Activated T-cell treated with anti-CD3 and anti-CD28 coated beads, Interleukin-2, amount 50 U/mL, for 1 hour (primary cell): ENCODE measurements around the gene GSG1.
"Not testable (repeated sequence)": the region's sequence is repeated elsewhere in the genome, so short reads cannot be mapped to it uniquely, and the experiment has no call there.

Source experiments
- DNase-seq: peaks from one replicate; pipeline ENCODE4 v3.0.0-alpha.2; 2020

The GSG1 gene

DNA sequence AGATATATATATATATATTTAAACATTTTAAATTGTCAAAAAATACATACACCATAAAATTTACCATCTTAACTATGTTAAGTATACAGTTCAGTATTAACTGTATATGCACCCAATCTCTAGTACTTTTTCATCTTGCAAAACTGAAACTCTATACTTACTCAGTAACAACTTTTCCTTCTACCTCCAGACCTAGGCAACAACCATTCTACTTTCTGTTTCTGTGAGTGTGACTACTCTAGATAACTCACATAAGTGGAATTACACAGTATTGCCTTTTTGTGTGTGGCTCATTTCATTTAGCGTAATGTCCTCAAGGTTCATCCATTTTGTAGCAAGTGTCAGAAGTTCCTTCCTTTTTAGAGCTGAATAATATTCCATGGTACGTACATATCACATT is 51.0 kb downstream of the GSG1 start:
- no peak for DNase-seq

DNA sequence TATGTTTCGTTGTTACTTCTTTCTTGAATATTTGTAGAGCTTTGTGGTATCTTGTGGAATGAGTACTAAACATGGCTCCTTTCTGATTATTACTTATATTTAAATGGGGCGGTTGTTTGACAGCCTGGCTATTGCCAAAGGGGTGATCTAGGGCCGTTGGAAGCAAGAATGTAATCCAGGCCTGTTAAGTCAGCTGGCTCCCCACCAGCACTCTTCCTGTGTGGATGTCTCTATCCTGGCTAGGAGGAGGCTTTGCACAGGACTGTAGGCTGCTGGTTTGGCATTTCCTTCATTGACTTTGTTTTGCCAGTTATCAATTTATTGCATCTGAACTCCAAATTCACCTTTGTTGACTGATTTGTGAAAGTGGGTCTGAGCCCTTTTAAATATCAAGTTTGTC is 53.7 kb downstream of the GSG1 start:
- DNase-seq: no peak

DNA sequence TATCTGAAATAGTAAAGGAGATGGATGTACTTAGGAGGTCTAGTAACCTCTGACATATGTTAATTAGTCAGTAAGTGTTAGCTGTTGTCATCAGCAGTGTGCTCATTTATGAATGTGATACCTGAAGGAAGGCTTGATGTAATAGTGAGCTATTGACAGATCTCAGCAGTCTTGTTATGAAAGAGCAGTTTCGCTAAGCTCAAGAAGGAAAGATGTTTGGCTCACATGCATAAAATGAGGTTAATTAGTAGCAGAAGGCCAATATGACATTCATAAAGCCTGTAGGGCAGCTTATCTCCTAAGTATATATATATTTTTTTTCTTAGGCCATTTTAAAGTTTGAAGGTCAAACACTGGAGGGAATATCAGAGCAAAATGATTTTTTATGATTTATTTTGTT is 56.5 kb downstream of the GSG1 start:
- no peak for DNase-seq

DNA sequence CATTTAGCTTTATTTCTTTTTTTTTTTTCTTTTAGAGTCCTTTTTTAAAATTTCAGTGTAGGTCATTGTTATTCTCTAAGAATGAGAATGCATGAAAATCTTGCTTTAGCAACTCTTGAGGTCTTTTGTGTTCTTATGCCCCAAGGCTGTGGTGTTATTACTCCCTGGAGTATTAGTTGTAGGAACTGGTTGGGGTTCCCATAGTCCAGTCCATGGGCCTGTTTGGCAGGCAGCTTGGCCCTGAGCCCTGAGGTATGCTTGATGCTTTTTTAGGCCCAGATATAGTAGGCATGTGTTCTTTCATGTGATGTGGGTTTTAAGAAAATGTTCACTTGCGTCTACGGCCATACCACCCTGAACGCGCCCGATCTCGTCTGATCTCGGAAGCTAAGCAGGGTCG is 57.7 kb downstream of the GSG1 start:
- DNase-seq: no peak

DNA sequence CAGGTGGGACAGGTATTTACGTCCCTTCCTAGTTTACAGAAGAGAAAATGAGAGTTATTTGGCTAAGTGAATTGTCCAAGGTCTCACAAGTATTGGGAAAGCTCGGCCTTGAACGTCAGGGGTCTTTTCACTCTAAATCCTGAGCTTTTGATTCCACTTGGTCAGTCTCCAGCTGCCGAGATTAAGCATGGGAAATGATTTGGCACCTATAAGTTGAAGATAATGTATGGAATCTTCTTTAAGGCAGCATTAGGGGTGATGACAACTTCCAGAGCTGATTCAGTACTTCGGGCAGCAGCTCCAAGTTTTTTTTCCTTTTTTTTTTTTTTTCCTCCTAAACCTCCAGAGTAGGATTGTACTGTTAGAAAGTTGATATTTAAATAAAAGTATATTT is 58.6 kb downstream of the GSG1 start:
- DNase-seq: no peak

DNA sequence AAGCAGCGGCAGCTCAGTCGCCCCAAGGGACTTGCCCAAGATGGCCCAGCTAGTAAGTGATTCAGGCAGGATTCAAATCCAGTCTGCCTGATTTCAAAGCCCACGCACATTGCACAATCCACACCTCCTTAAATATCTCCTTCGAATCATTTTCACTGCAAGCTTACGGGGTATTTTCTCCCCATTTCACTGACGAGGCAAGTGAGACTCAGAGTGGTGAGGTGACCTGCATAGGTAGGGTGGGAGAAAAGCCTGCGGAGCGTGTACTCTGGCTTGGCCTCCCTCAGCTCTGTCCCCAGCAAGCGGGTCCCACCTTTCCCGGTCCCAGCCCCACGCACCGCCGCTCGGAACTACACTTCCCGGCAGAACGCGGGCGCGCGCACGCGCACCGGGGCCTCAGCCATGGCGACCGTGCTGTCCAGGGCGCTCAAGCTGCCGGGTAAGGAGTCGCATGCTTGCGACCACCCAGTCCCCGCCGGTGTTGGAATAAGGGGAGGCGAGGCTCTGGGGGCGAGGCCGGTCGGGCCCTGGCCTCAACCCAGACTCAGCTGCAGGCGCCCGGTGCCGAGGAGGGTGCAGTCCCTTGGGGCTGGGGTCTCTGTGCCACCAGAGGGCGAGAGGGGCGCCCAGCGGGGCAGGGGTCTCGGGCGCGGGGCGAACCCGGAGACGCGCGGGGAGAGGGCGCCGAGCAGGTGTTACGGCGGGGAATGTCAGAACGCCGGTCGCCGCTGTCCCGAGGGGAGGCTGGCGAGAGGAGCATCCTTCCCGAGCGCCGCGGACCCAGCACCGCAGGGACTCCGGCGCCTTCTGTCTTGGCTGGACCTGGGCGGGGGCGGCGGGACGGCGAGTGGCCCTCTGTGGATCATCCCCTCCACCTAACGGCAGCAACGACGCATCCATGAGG is 59.2 kb downstream of the GSG1 start, which contains the start of gene FAM234B:
TSS of gene FAM234B (plus strand) at position 380 of the 904 bp plus-strand sequence. CDS start at position 403, 23 bp downstream.
- DNase-seq: peak; percentile 78

DNA sequence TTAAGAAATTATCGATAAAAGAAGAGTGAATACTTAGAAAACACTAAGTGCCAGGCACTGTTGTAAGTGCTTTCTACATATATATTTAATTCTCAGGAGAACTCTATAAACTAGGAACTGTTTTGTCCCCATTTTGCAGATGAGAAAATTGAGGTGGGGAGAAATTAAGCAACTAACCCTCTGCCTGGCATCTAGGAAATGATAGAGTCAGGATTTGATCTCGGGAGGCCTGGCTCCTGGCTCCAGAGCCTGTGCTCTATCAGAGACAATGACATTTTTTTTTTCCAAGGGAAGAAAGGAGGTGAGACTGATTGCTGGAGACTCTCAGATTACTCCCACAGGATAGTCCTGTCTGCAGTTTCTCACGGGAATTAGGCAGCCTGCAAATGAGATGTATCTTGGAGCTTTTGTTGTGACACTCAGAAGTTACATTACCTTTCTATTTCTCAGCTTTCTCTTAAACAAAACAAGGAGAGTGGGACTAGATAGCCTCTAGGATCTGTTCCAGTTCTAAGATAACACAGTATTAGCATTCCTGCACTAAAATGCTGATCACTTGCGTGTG is 60.7 kb downstream of the GSG1 start:
- no peak for DNase-seq

DNA sequence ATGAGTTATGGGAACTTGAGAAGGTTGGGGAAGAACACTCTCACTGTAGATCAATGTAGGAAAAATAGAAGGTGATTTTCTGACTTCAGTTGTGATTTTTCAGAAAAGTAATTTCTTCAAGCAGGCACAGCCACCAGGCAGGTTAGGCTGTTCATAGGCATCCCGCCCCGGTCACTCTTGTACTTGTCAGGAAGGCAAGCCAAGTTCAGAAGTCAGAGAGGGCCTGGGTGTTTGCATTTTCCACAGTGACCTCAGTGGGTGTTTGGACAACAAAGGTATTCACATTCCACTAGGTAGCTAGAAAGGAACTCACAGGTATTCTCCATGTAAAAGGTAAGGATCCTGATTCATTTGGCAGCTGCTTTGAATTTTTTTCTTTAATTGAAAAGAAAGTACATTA is 62.2 kb downstream of the GSG1 start:
- no peak for DNase-seq

DNA sequence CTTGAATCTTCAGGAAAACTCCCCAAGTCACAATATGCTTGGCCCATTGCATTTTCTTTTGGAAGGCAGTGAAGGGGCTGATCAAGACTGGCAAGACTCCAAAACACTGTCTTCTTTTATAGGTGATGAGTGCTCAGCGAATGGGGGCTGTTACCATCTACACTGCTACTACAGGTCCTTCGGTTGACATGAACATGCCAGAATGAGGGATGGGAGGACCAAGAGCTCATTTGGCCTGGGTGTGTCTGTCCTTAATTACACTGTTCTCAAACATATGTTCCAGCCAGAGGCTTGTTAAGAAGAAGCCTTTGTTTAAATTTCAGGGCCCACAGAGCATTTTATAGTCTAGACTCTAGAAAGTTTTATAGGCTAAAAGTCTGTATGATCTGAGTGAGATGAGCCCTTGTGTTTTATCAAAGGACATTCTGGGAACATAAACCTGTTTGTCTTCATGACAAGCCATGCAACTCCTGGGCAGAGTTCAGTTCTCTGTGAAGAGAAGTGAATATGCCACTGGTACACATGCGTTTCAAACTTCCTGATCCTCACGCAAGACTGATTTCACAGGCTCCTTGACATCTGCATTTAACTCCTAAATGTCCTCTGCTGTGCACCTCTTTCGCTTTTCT is 64.0 kb downstream of the GSG1 start:
- DNase-seq: no peak

DNA sequence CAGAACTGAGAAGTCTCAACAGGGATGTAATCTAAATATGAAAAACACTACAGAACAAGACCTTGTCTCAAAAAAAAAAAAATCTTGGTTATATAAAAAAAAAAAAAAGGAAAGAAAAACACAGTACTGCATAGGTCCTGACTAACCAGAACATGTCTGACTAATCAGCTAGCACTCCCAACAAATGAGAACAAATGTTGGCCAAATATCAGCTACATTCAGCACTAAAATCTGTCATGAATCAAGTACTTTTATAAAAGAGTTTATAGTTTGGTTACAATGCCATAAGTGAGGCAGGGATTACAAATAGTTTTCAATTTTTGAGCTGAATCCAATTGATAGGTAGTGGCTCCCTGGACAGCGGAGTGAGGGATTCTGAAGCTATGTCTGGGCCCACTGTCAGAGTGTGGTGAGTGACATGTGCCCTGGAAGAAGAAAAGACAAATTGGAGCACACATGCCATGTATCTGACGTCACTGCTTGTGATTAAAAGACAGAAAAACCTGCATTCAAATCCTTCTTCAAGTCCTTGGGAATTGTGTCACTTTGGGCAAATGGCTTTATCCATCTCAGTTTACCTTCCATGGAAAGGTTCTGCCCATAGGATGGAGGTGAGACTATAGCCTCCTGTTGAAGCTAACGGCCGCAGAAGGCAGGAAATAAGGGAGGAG is 64.8 kb downstream of the GSG1 start:
- no peak for DNase-seq

DNA sequence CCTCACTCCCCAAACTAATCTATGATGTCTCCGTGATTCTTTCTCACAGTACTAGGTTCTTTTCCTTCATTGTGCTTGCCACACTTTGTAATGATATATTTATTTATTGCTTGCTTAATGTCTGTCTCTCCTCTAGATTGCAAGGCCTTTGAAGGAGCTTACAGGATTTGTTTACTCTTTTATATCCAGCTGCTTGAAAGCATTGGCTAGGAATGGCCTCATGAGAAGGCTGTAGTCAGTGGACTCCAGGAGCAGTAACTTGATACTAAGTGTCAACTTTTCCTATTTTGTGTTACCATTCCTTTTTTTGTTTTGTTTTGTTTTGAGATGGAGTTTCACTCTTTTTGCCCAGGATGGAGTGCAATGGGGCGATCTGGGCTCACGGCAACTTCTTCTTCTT is 66.6 kb downstream of the GSG1 start:
- DNase-seq: no peak

DNA sequence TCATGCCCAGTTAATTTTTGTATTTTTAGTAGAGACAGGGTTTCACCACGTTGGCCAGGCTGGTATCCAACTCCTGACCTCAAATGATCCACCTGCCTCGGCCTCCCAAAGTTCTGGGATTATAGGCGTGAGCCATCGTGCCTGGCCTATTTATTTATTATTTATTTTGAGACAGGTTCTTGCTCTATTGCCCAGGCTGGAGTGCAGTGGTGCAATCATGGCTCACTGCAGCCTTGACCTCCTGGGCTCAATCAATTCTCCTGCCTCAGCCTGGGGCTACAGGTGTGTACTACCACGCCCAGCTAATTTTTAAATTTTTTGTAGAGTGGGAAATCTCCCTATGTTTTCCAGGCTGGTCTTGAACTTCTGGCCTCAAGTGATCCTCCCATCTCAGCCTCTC is 68.1 kb downstream of the GSG1 start:
- DNase-seq: not testable (repeated sequence)
